Neural progenitor cell (in vitro differentiated cells): ENCODE results near the gene TIMP2. TPM values are rescaled to one million over a fixed set of nuclear protein-coding genes. Genes with fewer than 3 reads are reported as not detected.

Experiments used
- DNase-seq: peaks from one replicate; pipeline ENCODE4 v3.0.0-alpha.2; 2016; ENCODE audit warnings: low spot score
- H2AFZ ChIP-seq: fragments of 200-600 bp; sonication (generic); replicated peaks from 2 replicates; pipeline ENCODE4 v1.6.1; 2016; ENCODE audit warnings: antibody characterized with exemption
- H3F3A ChIP-seq: fragments of 200-600 bp; sonication (generic); 2 replicates; pipeline ENCODE4 v1.6.1; 2016; ENCODE audit warnings: antibody characterized with exemption, low read depth
- H3K27ac ChIP-seq: fragments of 200-600 bp; sonication (generic); 2 replicates; pipeline ENCODE4 v1.5.1; 2016; ENCODE audit warnings: mild to moderate bottlenecking
- H3K27me3 ChIP-seq: fragments of 200-600 bp; sonication (generic); 2 replicates; pipeline ENCODE4 v1.6.1; 2016; ENCODE audit warnings: mild to moderate bottlenecking, moderate library complexity
- H3K36me3 ChIP-seq: fragments of 200-600 bp; sonication (generic); 2 replicates; pipeline ENCODE4 v1.5.1; 2016
- H3K4me1 ChIP-seq: fragments of 200-600 bp; sonication (generic); 2 replicates; pipeline ENCODE4 v1.6.1; 2016; ENCODE audit warnings: mixed run types
- H3K4me2 ChIP-seq: fragments of 200-600 bp; sonication (generic); 2 replicates; pipeline ENCODE4 v1.6.1; 2016
- H3K4me3 ChIP-seq: fragments of 200-600 bp; sonication (generic); 2 replicates; pipeline ENCODE4 v1.5.1; 2016
- H3K79me2 ChIP-seq: fragments of 200-600 bp; sonication (generic); 2 replicates; pipeline ENCODE4 v1.6.1; 2016; ENCODE audit warnings: low read depth
- H3K9ac ChIP-seq: fragments of 200-600 bp; sonication (generic); 2 replicates; pipeline ENCODE4 v1.6.1; 2016
- H3K9me3 ChIP-seq: fragments of 200-600 bp; sonication (generic); 2 replicates; pipeline ENCODE4 v1.5.1; 2016; ENCODE audit warnings: low read depth
- H4K20me1 ChIP-seq: fragments of 200-600 bp; sonication (generic); 2 replicates; pipeline ENCODE4 v1.6.1; 2016; ENCODE audit warnings: low read depth
- H3K27ac Mint-ChIP-seq: 3 replicates; pipeline ENCODE4 v1.8.0; 2021; ENCODE audit warnings: mixed read lengths
- H3K27me3 Mint-ChIP-seq: 2 replicates; pipeline ENCODE4 v1.8.0; 2022; ENCODE audit warnings: low read depth, mild to moderate bottlenecking, inconsistent platforms, moderate library complexity, mixed read lengths; ENCODE audit not compliant: insufficient read depth
- H3K36me3 Mint-ChIP-seq: 3 replicates; pipeline ENCODE4 v1.8.0; 2021; ENCODE audit warnings: mixed read lengths
- H3K4me1 Mint-ChIP-seq: 3 replicates; pipeline ENCODE4 v1.8.0; 2021; ENCODE audit warnings: mixed read lengths
- H3K4me3 Mint-ChIP-seq: 3 replicates; pipeline ENCODE4 v1.8.0; 2021; ENCODE audit warnings: mild to moderate bottlenecking, moderate library complexity, mixed read lengths
- H3K9me3 Mint-ChIP-seq: 3 replicates; pipeline ENCODE4 v1.8.0; 2020; ENCODE audit warnings: mixed read lengths
- CTCF ChIP-seq: fragments of 200-600 bp; sonication (generic); IDR thresholded peaks from 2 replicates; pipeline ENCODE4 v1.5.1; 2017; ENCODE audit warnings: antibody characterized with exemption, mild to moderate bottlenecking
- EZH2 ChIP-seq: fragments of 200-600 bp; sonication (generic); IDR thresholded peaks from 2 replicates; pipeline ENCODE4 v1.6.1; 2017; ENCODE audit warnings: antibody characterized with exemption, mild to moderate bottlenecking, moderate library complexity
- EZH2phosphoT487 ChIP-seq: fragments of 200-600 bp; sonication (generic); IDR thresholded peaks from 2 replicates; pipeline ENCODE4 v1.6.1; 2017; ENCODE audit warnings: antibody characterized with exemption
- total RNA-seq: library from RNA; depleted of rRNA; stranded (reverse); fragments of >200 nt; gene quantifications from 2 replicates; pipeline ENCODE4 v1.2.3, GENCODE V29; 2015; ENCODE audit warnings: low replicate concordance

Gene TIMP2
- total RNA-seq, 1 donor from 2014 or later, result 19.8 TPM

- H3K27ac ChIP-seq, result peak overlapping the region; percentile 63
- TF ChIP-seq EZH2phosphoT487, result no peak
- TF ChIP-seq CTCF, result no peak
- Mint-ChIP-seq H3K36me3 (no peaks in the 10 kb centered on the region), H3K4me3 (no peak overlapping the region), H3K27ac (peak overlapping the region; percentile 13), H3K4me1 (peaks cover 35% of the 10 kb centered on the region), H3K27me3 (peaks cover 15% of the 10 kb centered on the region), H3K9me3 (no peaks in the 10 kb centered on the region)
- no peak for DNase-seq
- H3K27me3 ChIP-seq, result no peaks in the 10 kb centered on the region
- H3K36me3 ChIP-seq, result no peaks in the 10 kb centered on the region
- H3K79me2 ChIP-seq, result no peaks in the 10 kb centered on the region
- no peaks in the 10 kb centered on the region for H3F3A ChIP-seq
- no peaks in the 10 kb centered on the region for H3K9me3 ChIP-seq
- no peak overlapping the region for H3K4me3 ChIP-seq
- H4K20me1 ChIP-seq, result no peaks in the 10 kb centered on the region
- peaks cover 6% of the 10 kb centered on the region for H3K4me1 ChIP-seq
- H2AFZ ChIP-seq, result no peak overlapping the region
- H3K4me2 ChIP-seq, result no peak overlapping the region
- no peak overlapping the region for H3K9ac ChIP-seq
These were observed 47.4 kb upstream of the TIMP2 start for GRCh38 chr17:78972507-78973105.

DNA sequence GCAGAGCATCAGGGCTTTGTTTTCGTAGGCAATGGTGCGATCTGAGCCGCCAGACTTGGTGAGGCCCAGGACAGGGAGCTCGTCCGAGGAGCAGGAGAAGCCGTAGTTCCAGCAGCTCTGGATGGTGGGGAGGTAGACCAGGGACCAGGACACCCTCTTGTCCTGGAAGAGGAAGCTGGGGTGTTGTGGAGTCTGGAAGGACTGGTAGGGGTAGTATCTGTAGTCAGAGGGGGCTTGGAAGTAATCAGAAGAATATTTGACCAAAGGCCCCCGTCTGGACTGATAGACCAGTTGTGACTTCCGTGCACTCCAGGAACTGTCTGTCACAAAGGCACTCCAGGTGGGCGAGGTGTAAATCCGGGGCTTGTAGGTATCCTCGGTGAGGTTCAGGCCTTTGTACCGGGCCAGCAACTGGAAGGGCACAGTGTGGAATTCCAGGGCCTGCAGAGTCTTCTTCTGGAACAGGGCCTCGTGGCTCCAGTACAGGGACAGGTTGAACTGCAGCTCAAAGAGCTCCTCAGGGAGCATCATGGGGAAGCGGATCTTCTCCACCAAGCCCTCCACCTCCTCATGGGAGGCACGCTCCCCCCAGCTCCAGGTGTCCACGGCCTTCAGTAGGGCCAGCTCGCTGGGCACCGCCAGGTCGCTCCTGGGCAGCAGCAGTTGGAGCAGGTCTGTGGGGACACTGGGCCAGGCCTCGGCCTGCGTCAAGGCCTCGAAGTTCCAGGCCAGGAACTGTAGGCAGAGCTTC lies 46.7 kb upstream of the TIMP2 start:
- H3K9ac ChIP-seq, result no peak overlapping the region
- H3K4me3 Mint-ChIP-seq, result peak overlapping the region; percentile 74
- peaks cover 6% of the 10 kb centered on the region for H3K4me1 ChIP-seq
- peaks cover 31% of the 10 kb centered on the region for H3K4me1 Mint-ChIP-seq
- H3F3A ChIP-seq, result no peaks in the 10 kb centered on the region
- H3K36me3 Mint-ChIP-seq, result no peaks in the 10 kb centered on the region
- no peak for DNase-seq
- H4K20me1 ChIP-seq, result no peaks in the 10 kb centered on the region
- H3K36me3 ChIP-seq, result no peaks in the 10 kb centered on the region
- H3K4me2 ChIP-seq, result no peak overlapping the region
- no peak overlapping the region for H2AFZ ChIP-seq
- H3K27me3 Mint-ChIP-seq, result peaks cover 15% of the 10 kb centered on the region
- no peaks in the 10 kb centered on the region for H3K79me2 ChIP-seq
- no peak for TF ChIP-seq CTCF
- TF ChIP-seq EZH2, result no peak
- TF ChIP-seq EZH2phosphoT487, result no peak
- no peak overlapping the region for H3K4me3 ChIP-seq
- no peaks in the 10 kb centered on the region for H3K27me3 ChIP-seq
- H3K9me3 Mint-ChIP-seq, result no peaks in the 10 kb centered on the region
- no peak overlapping the region for H3K27ac Mint-ChIP-seq
- no peaks in the 10 kb centered on the region for H3K9me3 ChIP-seq
- H3K27ac ChIP-seq, result no peak overlapping the region

- Mint-ChIP-seq H3K4me1 (peaks cover 32% of the 10 kb centered on the region), H3K27me3 (peaks cover 17% of the 10 kb centered on the region), H3K9me3 (no peaks in the 10 kb centered on the region), H3K4me3 (peak overlapping the region; percentile 74), H3K36me3 (no peaks in the 10 kb centered on the region), H3K27ac (peak overlapping the region; percentile 47)
- TF ChIP-seq EZH2phosphoT487, result no peak
- TF ChIP-seq CTCF, result peak; percentile 89
- DNase-seq, result peak; percentile 84
- H3K4me3 ChIP-seq, result no peak overlapping the region
- no peak overlapping the region for H3K9ac ChIP-seq
- H3K27ac ChIP-seq, result no peak overlapping the region
- no peaks in the 10 kb centered on the region for H3K79me2 ChIP-seq
- H3K27me3 ChIP-seq, result no peaks in the 10 kb centered on the region
- no peaks in the 10 kb centered on the region for H4K20me1 ChIP-seq
- H3K9me3 ChIP-seq, result no peaks in the 10 kb centered on the region
- no peaks in the 10 kb centered on the region for H3F3A ChIP-seq
- H3K4me2 ChIP-seq, result no peak overlapping the region
- H3K4me1 ChIP-seq, result peaks cover 6% of the 10 kb centered on the region
- H3K36me3 ChIP-seq, result no peaks in the 10 kb centered on the region
- H2AFZ ChIP-seq, result no peak overlapping the region
These were observed 45.9 kb upstream of the TIMP2 start for GRCh38 chr17:78970834-78971755.
